ENCODE results near the gene METTL16.

DNA sequence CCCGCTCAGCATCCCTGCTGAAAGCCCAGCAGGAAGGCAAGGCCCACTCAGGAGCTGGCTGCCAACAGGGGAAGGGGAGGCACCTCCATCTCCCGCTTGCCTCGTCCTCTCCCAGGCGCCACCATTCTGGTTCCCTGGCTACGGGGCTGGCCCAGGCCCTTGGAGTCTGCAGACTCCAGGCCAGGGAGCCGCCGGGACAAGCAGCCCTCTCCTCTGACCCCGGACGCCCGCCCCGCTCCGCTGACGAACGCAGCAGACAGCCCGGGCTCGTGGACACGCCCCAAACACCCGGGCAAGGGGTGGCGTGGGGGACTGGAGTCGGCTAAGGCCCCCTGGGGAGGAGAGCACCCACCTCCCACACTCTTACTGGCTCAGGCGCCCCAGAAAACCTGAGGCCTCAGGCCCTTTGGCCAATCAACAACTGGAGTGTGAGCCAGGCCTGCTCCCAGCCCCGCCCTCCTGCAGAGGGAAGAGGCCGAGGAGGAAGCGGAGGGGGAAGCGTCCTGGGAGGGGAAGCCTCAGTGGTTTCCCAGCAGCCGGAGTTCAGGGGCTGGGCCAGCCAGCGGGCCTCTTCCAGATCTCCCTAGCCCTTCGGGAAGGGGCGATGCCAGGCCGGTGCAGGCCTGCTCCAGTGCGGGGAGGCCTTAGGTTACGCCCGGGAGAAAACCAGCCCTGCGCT, 115.0 kb downstream of the METTL16 start:
- TF ChIP-seq, protein P1, sequence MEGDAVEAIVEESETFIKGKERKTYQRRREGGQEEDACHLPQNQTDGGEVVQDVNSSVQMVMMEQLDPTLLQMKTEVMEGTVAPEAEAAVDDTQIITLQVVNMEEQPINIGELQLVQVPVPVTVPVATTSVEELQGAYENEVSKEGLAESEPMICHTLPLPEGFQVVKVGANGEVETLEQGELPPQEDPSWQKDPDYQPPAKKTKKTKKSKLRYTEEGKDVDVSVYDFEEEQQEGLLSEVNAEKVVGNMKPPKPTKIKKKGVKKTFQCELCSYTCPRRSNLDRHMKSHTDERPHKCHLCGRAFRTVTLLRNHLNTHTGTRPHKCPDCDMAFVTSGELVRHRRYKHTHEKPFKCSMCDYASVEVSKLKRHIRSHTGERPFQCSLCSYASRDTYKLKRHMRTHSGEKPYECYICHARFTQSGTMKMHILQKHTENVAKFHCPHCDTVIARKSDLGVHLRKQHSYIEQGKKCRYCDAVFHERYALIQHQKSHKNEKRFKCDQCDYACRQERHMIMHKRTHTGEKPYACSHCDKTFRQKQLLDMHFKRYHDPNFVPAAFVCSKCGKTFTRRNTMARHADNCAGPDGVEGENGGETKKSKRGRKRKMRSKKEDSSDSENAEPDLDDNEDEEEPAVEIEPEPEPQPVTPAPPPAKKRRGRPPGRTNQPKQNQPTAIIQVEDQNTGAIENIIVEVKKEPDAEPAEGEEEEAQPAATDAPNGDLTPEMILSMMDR (IDR thresholded peaks at IDR 0.05; ENCODE audit: poor library complexity), result no peak
- TF ChIP-seq EZH2phosphoT487 (IDR thresholded peaks at IDR 0.05; ENCODE audit: low read depth, severe bottlenecking, unreplicated experiment), result no peak
